Measurements from ENCODE around the gene CCDC187. TPM values are rescaled to one million over a fixed set of nuclear protein-coding genes. Genes with fewer than 3 reads are reported as not detected.

The CCDC187 gene
- total RNA-seq, 4 donors from 2014 or later = 0.27 to 5.1 (median 2.2) TPM

GRCh38 chr9:136300016-136300545 is 3.8 kb downstream of the CCDC187 start:
- Histone ChIP-seq H3K27me3 (no peaks in the 10 kb centered on the region), H3K4me1 (no peaks in the 10 kb centered on the region), H3K27ac (no peak overlapping the region)

DNA sequence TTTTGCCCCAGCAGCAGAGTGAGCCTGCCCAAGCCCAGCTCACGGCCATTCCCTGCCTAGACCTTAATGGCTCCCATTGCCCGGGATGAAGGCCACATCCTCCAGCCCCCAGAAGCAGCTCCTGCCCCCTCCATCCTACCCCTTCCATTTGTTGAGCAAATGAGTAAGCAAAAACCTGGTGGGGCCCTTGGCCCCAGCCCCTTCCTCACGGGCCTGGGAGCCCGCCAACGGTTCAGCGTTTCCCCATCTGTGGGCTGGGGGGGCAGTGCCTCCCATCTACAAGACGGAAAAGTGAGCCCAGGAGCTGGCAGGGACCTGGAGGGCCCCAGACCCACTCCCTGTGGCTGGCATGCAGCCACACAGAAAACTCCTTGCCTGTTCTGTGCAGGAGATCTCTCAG is 4.4 kb downstream of the CCDC187 start:
- no peaks in the 10 kb centered on the region for H3K27me3 ChIP-seq
- H3K36me3 ChIP-seq = no peaks in the 10 kb centered on the region
- no peaks in the 10 kb centered on the region for H3K4me1 ChIP-seq
- DNase-seq = no peak
- no peak overlapping the region for H3K27ac ChIP-seq
- H3K4me3 ChIP-seq = no peak overlapping the region
- H3K9me3 ChIP-seq = no peaks in the 10 kb centered on the region
- TF ChIP-seq POLR2A (IDR thresholded peaks at IDR 0.05) (no peak), CTCF (IDR thresholded peaks at IDR 0.05) (no peak)
- intact Hi-C loops (cut with DNase I; ENCODE audit: low total_unique reads) = no loop called here

More at GRCh38 chr9:136300016-136300545, 3.8 kb downstream of the CCDC187 start:
- Histone ChIP-seq H3K9me3 (no peaks in the 10 kb centered on the region), H3K4me3 (no peak overlapping the region), H3K36me3 (no peaks in the 10 kb centered on the region)
- intact Hi-C loops (cut with DNase I; ENCODE audit: low total_unique reads) = no loop called here
- no peak for DNase-seq
- no peak for TF ChIP-seq CTCF (IDR thresholded peaks at IDR 0.05)
- TF ChIP-seq POLR2A (IDR thresholded peaks at IDR 0.05) = no peak

GRCh38 chr9:136299116-136299515 is 4.8 kb downstream of the CCDC187 start:
- TF ChIP-seq CTCF (IDR thresholded peaks at IDR 0.05) = no peak
- no peak for TF ChIP-seq POLR2A (IDR thresholded peaks at IDR 0.05)
- Histone ChIP-seq H3K4me3 (no peak overlapping the region), H3K9me3 (no peaks in the 10 kb centered on the region), H3K4me1 (no peaks in the 10 kb centered on the region), H3K27ac (no peak overlapping the region), H3K27me3 (no peaks in the 10 kb centered on the region), H3K36me3 (no peaks in the 10 kb centered on the region)
- DNase-seq = no peak
- intact Hi-C loops (cut with DNase I; ENCODE audit: low total_unique reads) = no loop called here

DNA sequence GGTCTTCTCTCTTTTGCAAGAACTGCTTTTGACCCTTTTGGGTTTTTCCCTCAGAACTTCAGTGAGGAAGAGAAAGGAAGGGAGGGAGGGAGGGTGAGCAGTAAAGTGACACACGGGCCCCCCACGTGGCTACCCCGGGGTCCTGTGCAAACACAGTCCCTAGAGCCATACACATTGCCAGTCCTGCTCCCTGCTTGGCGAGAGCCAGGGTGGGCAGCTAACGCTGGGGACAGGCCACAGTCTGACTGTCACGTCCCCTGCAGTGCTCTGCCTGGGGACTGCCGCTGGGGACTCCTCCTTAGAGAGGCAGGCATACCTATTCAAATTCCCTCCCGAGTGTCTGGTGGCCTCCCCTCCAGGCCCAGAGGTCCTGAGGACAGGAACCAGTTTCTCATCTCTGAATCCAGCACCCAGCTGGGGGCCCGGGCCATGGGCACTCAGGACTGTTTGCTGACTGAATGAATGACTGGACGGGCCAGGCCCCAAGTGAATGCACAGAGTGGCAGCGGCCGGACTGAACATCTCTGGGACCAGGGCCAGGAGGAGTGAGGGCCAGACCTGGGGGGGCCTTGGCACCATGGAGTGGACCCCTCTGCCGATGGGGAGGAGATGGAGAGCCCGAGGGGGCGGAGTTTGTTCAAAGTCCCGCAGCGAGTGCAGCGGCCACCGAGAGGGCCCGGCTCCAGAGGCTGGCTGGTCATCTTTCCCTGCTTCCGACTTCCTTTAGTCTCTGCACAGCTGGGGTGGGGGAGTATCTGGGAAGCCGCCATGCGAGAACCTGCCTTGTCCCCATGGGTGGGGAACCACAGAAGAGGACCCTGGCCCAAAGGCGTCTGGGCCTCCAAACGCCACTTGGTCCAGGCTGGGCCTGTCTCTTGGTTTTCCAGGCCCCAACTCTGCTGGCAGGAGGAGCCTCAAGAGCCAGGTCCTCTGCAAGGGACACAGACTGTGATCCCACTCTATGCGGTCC is 5.8 kb downstream of the CCDC187 start:
- intact Hi-C loops (cut with DNase I; ENCODE audit: low total_unique reads) = no loop called here

More for the DNA sequence above, 5.8 kb downstream of the CCDC187 start:
- Histone ChIP-seq H3K4me1 (no peaks in the 10 kb centered on the region), H3K36me3 (no peaks in the 10 kb centered on the region), H3K27ac (no peak overlapping the region), H3K4me3 (no peak overlapping the region), H3K27me3 (no peaks in the 10 kb centered on the region), H3K9me3 (no peaks in the 10 kb centered on the region)
- no peak for DNase-seq
- TF ChIP-seq CTCF (IDR thresholded peaks at IDR 0.05) (no peak), POLR2A (IDR thresholded peaks at IDR 0.05) (no peak)

Measured in uterus (tissue), 4 donors.